ENCODE results near the gene KIAA1958.

GRCh38 chr9:112527959-112528358, 41.3 kb downstream of the KIAA1958 start:
- TF ChIP-seq ZNF592 (IDR thresholded peaks at IDR 0.05) (no peak), USF1 (IDR thresholded peaks at IDR 0.05; ENCODE audit: borderline replicate concordance, extremely low read length, insufficient read depth, low read depth, low read length) (no peak)

Measured in GM12878 (cell line).